Fibroblast of lung (primary cell): ENCODE data around the gene BLOC1S4.
"Not testable (repeated sequence)": the region's sequence is repeated elsewhere in the genome, so short reads cannot be mapped to it uniquely, and the experiment has no call there.

Experiments
- EZH2 ChIP-seq: IDR thresholded peaks from 2 replicates; pipeline ENCODE4 v1.5.1; 2012; ENCODE audit warnings: low read length, control low read depth, mild to moderate bottlenecking; ENCODE audit errors: missing control alignments
- TF ChIP-seq, protein P1 (sequence below), 2 donors: IDR thresholded peaks in 1 of 2; conservative IDR thresholded peaks in 1 of 2; 1 replicate in 1 of 2; 2 replicates in 1 of 2; pipeline ENCODE4 v1.5.1; 2011 to 2012; ENCODE audit warnings: low read length in 2 of 2, control low read depth in 1 of 2, inconsistent platforms in 1 of 2, low read depth in 1 of 2, mild to moderate bottlenecking in 1 of 2

DNA sequence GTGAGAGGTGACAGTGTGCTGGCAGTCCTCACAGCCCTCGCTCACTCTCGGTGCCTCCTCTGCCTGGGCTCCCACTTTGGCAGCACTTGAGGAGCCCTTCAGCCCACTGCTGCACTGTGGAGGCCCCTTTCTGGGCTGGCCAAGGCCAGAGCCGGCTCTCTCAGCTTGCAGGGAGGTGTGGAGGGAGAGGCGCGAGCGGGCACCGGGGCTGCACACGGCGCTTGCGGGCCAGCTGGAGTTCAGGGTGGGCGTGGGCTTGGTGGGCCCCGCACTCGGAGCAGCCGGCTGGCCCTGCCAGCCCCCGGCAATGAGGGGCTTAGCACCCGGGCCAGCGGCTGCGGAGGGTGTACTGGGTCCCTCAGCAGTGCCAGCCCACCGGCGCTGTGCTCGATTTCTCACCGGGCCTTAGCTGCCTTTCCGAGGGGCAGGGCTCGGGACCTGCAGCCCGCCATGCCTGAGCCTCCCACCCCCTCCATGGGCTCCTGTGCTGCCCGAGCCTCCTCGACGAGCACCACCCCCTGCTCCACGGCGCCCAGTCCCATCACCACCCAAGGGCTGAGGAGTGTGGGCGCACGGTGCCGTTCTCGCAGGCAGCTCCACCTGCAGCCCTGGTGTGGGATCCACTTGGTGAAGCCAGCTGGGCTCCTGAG lies 43.3 kb upstream of the BLOC1S4 start:
- TF ChIP-seq, protein P1, sequence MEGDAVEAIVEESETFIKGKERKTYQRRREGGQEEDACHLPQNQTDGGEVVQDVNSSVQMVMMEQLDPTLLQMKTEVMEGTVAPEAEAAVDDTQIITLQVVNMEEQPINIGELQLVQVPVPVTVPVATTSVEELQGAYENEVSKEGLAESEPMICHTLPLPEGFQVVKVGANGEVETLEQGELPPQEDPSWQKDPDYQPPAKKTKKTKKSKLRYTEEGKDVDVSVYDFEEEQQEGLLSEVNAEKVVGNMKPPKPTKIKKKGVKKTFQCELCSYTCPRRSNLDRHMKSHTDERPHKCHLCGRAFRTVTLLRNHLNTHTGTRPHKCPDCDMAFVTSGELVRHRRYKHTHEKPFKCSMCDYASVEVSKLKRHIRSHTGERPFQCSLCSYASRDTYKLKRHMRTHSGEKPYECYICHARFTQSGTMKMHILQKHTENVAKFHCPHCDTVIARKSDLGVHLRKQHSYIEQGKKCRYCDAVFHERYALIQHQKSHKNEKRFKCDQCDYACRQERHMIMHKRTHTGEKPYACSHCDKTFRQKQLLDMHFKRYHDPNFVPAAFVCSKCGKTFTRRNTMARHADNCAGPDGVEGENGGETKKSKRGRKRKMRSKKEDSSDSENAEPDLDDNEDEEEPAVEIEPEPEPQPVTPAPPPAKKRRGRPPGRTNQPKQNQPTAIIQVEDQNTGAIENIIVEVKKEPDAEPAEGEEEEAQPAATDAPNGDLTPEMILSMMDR (conservative IDR thresholded peaks at IDR 0.05 in 1 of 2, IDR thresholded peaks at IDR 0.05 in 1 of 2; ENCODE audit: low read depth in 1 of 2, low read length in 2 of 2) = not testable (repeated sequence)
- TF ChIP-seq EZH2 = not testable (repeated sequence)
